ENCODE measurements around the gene ATP5MC3.

GRCh38 chr2:175166216-175166824 is 15.2 kb downstream of the ATP5MC3 start:
- TF ChIP-seq CTCF (IDR thresholded peaks at IDR 0.05; ENCODE audit: poor library complexity, severe bottlenecking) (no peak), SMC3 (conservative IDR thresholded peaks at IDR 0.05; ENCODE audit: poor library complexity) (no peak), EP300 (conservative IDR thresholded peaks at IDR 0.05; ENCODE audit: poor library complexity, severe bottlenecking) (no peak), POLR2AphosphoS5 (IDR thresholded peaks at IDR 0.05) (no peak), REST (IDR thresholded peaks at IDR 0.05; ENCODE audit: borderline replicate concordance) (no peak)
